ENCODE data around the gene ROCK2. TPM values are rescaled to one million over a fixed set of nuclear protein-coding genes. Genes with fewer than 3 reads are reported as not detected.

ROCK2 gene
- total RNA-seq, 3 donors from 2014 or later (not counting 1 experiment from before 2014, with no cell fraction given), result 19.9 to 28.2 (median 21.9) TPM

DNA sequence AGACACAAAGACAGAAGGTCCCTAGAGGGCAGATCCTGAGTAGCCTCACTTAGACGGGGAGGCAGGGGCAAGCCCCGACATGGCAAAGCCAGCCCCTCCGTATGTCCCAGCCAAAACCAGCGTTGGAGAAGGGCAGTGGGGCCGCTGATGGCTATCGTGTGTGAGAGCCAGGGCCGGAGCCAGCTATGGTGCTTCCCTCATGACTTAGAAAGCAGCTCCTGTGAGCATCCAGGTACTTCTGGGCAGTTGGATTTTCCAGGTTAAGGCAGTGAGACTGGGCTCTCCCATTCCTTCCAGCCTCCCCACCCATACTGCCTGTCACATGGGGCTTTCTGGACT, 31.2 kb upstream of the ROCK2 start:
- Histone ChIP-seq H3K9me3 (ENCODE audit: control insufficient read depth, insufficient read depth, low read length) (no peaks in the 10 kb centered on the region), H3K4me1 (ENCODE audit: control insufficient read depth, insufficient read depth, low read length) (no peaks in the 10 kb centered on the region), H3K4me3 (ENCODE audit: low read length) (no peak overlapping the region), H3K27ac (ENCODE audit: low read length) (no peak overlapping the region), H3K36me3 (ENCODE audit: control insufficient read depth, insufficient read depth, low read length) (no peaks in the 10 kb centered on the region), H3K27me3 (ENCODE audit: control insufficient read depth, insufficient read depth, low read length) (no peaks in the 10 kb centered on the region)
- Mint-ChIP-seq H3K4me3 (no peak overlapping the region), H3K27me3 (ENCODE audit: low read depth in 2 of 2) (peaks cover 3 to 5% of the 10 kb centered on the region in 2 donors), H3K9me3 (no peaks in the 10 kb centered on the region), H3K36me3 (no peaks in the 10 kb centered on the region), H3K4me1 (no peaks in the 10 kb centered on the region), H3K27ac (no peak overlapping the region)
- TF ChIP-seq CTCF (IDR thresholded peaks at IDR 0.05), result no peak
- ATAC-seq (no peak), DNase-seq (no peak)
- intact Hi-C loops (cut with micrococcal nuclease), result no loop called here
- WGBS (ENCODE audit: insufficient coverage), result 89% methylated on average over 7 of the region's 7 CpGs

DNA sequence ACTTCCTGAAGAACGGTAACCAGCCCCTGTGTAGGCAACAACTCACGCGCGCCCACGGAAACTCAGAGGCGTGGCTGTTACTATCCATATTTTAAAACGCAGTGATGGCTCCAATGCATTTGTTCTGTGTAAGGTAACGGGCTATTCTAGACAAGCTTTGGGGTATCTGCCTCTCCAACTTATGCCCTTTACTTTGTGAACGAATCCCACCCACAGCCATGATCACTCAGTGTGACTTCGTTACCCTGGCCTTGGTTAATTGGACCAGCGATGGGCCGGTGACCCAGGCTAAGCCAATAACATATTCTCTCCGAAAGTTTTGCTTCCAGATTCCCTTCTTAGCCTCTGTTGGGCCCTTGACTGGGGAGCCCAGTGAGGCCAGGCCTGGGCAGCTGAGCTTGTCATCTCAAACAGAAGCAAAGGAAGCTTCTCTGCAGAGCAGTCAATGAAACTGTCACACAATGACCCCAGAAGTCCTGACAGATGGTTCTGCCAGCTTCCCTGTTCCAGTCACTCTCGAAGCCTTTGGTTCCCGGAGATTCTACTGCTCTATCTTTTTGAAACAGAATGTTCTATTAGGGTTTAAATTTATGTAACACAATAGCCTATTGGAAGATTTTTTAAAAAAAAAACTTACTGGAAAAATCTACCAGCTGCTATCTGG, 30.7 kb upstream of the ROCK2 start:
- Mint-ChIP-seq H3K27ac (no peak overlapping the region), H3K36me3 (no peaks in the 10 kb centered on the region), H3K4me1 (no peaks in the 10 kb centered on the region), H3K4me3 (no peak overlapping the region), H3K27me3 (ENCODE audit: low read depth in 2 of 2) (peaks cover 3 to 5% of the 10 kb centered on the region in 2 donors), H3K9me3 (no peaks in the 10 kb centered on the region)
- no peak for TF ChIP-seq CTCF (IDR thresholded peaks at IDR 0.05)
- Histone ChIP-seq H3K4me1 (ENCODE audit: control insufficient read depth, insufficient read depth, low read length) (no peaks in the 10 kb centered on the region), H3K36me3 (ENCODE audit: control insufficient read depth, insufficient read depth, low read length) (no peaks in the 10 kb centered on the region), H3K9me3 (ENCODE audit: control insufficient read depth, insufficient read depth, low read length) (no peaks in the 10 kb centered on the region), H3K27ac (ENCODE audit: low read length) (no peak overlapping the region), H3K27me3 (ENCODE audit: control insufficient read depth, insufficient read depth, low read length) (no peaks in the 10 kb centered on the region), H3K4me3 (ENCODE audit: low read length) (no peak overlapping the region)
- DNase-seq (no peak), ATAC-seq (no peak)
- 83% methylated on average over 15 of the region's 15 CpGs for WGBS (ENCODE audit: insufficient coverage)
- intact Hi-C loops (cut with micrococcal nuclease), result no loop called here

- intact Hi-C loops (cut with micrococcal nuclease), result no loop called here
- Histone ChIP-seq H3K27me3 (ENCODE audit: control insufficient read depth, insufficient read depth, low read length) (no peaks in the 10 kb centered on the region), H3K9me3 (ENCODE audit: control insufficient read depth, insufficient read depth, low read length) (no peaks in the 10 kb centered on the region), H3K4me3 (ENCODE audit: low read length) (no peak overlapping the region), H3K4me1 (ENCODE audit: control insufficient read depth, insufficient read depth, low read length) (no peaks in the 10 kb centered on the region), H3K27ac (ENCODE audit: low read length) (no peak overlapping the region), H3K36me3 (ENCODE audit: control insufficient read depth, insufficient read depth, low read length) (no peaks in the 10 kb centered on the region)
- ATAC-seq (no peak), DNase-seq (no peak)
- no peaks in the 10 kb centered on the region for H3K4me1 Mint-ChIP-seq
- peaks cover 3 to 5% of the 10 kb centered on the region in 2 donors for H3K27me3 Mint-ChIP-seq (ENCODE audit: low read depth in 2 of 2)
- 88% methylated on average over 3 of the region's 4 CpGs for WGBS (ENCODE audit: insufficient coverage)
- TF ChIP-seq CTCF (IDR thresholded peaks at IDR 0.05), result no peak
- H3K27ac Mint-ChIP-seq, result no peak overlapping the region
- H3K4me3 Mint-ChIP-seq, result no peak overlapping the region
- H3K36me3 Mint-ChIP-seq, result no peaks in the 10 kb centered on the region
- H3K9me3 Mint-ChIP-seq, result no peaks in the 10 kb centered on the region
These were observed 28.7 kb upstream of the ROCK2 start for GRCh38 chr2:11373096-11373495.
